Trophoblast cell (in vitro differentiated cells and primary cell): ENCODE data around the gene ZFP42.
A peak's percentile ranks its signal among the peaks of the same experiment; 100 is the strongest.
"Not testable (repeated sequence)": the region's sequence is repeated elsewhere in the genome, so short reads cannot be mapped to it uniquely, and the experiment has no call there.

ENCODE experiments used
- DNase-seq, 2 donors: peaks; one replicate each; pipeline ENCODE4 v3.0.0-alpha.2; 2016
- H2AFZ ChIP-seq: 2 replicates; pipeline ENCODE4 v1.6.1; 2013; ENCODE audit warnings: low read length, moderate library complexity, mild to moderate bottlenecking; ENCODE audit not compliant: insufficient read depth, poor library complexity
- H2AK5ac ChIP-seq: 2 replicates; pipeline ENCODE4 v1.6.1; 2013; ENCODE audit warnings: mild to moderate bottlenecking, low read length
- H2BK120ac ChIP-seq: 2 replicates; pipeline ENCODE4 v1.6.1; 2013; ENCODE audit warnings: low read length, mild to moderate bottlenecking, moderate library complexity; ENCODE audit not compliant: insufficient read depth, poor library complexity
- H2BK12ac ChIP-seq: 2 replicates; pipeline ENCODE4 v1.6.1; 2013; ENCODE audit warnings: mild to moderate bottlenecking, low read length, moderate library complexity
- H2BK5ac ChIP-seq: 2 replicates; pipeline ENCODE4 v1.6.1; 2013; ENCODE audit warnings: low read length, low read depth, moderate library complexity, mild to moderate bottlenecking; ENCODE audit not compliant: poor library complexity
- H3K14ac ChIP-seq: 2 replicates; pipeline ENCODE4 v1.6.1; 2013; ENCODE audit warnings: mild to moderate bottlenecking, low read length
- H3K18ac ChIP-seq: 2 replicates; pipeline ENCODE4 v1.6.1; 2013; ENCODE audit warnings: mild to moderate bottlenecking, low read length
- H3K23ac ChIP-seq: 2 replicates; pipeline ENCODE4 v1.6.1; 2013; ENCODE audit warnings: low read length
- H3K27ac ChIP-seq: 2 replicates; pipeline ENCODE4 v1.5.1; 2013; ENCODE audit warnings: low read depth, mild to moderate bottlenecking, inconsistent platforms, low read length, moderate library complexity
- H3K27me3 ChIP-seq: 2 replicates; pipeline ENCODE4 v1.6.1; 2013; ENCODE audit warnings: inconsistent platforms, mild to moderate bottlenecking, low read length, moderate library complexity; ENCODE audit not compliant: insufficient read depth
- H3K36me3 ChIP-seq, 2 experiments: 1 replicate in 1 of 2; 2 replicates in 1 of 2; pipeline ENCODE4 v1.6.1; 2013; ENCODE audit warnings: low read length in 2 of 2, mild to moderate bottlenecking in 2 of 2, moderate library complexity in 1 of 2; ENCODE audit not compliant: insufficient read depth in 2 of 2, control insufficient read depth in 1 of 2
- H3K4ac ChIP-seq: 2 replicates; pipeline ENCODE4 v1.6.1; 2013; ENCODE audit warnings: low read depth, mild to moderate bottlenecking, low read length, moderate library complexity
- H3K4me1 ChIP-seq, 2 experiments: 1 replicate in 1 of 2; 2 replicates in 1 of 2; pipeline ENCODE4 v1.6.1; 2013; ENCODE audit warnings: low read length in 2 of 2, mild to moderate bottlenecking in 2 of 2, moderate library complexity in 1 of 2; ENCODE audit not compliant: insufficient read depth in 2 of 2, control insufficient read depth in 1 of 2
- H3K4me2 ChIP-seq: 2 replicates; pipeline ENCODE4 v1.6.1; 2013; ENCODE audit warnings: inconsistent platforms, mild to moderate bottlenecking, low read length, moderate library complexity
- H3K4me3 ChIP-seq: 2 replicates; pipeline ENCODE4 v1.5.1; 2013; ENCODE audit warnings: mild to moderate bottlenecking, low read depth, low read length, inconsistent platforms
- H3K79me1 ChIP-seq: one replicate; pipeline ENCODE4 v1.6.1; 2013; ENCODE audit warnings: low read length
- H3K79me2 ChIP-seq: 2 replicates; pipeline ENCODE4 v1.6.1; 2013; ENCODE audit warnings: low read length, mild to moderate bottlenecking; ENCODE audit not compliant: control insufficient read depth, insufficient read depth, poor library complexity
- H3K9ac ChIP-seq: 2 replicates; pipeline ENCODE4 v1.6.1; 2013; ENCODE audit warnings: mild to moderate bottlenecking, low read length
- H3K9me3 ChIP-seq: 2 replicates; pipeline ENCODE4 v1.6.1; 2013; ENCODE audit warnings: low read depth, mild to moderate bottlenecking, control low read depth, inconsistent platforms, low read length; ENCODE audit not compliant: insufficient read depth
- H4K12ac ChIP-seq: 2 replicates; pipeline ENCODE4 v1.6.1; 2013; ENCODE audit warnings: low read depth, mild to moderate bottlenecking, low read length, moderate library complexity
- H4K8ac ChIP-seq: 2 replicates; pipeline ENCODE4 v1.6.1; 2013; ENCODE audit warnings: low read depth, mild to moderate bottlenecking, low read length, moderate library complexity
- H4K91ac ChIP-seq: one replicate; pipeline ENCODE4 v1.6.1; 2013; ENCODE audit warnings: low read depth, mild to moderate bottlenecking, low read length, moderate library complexity
- WGBS: extraction: QIAGEN DNeasy Blood & Tissue Kit; methylation state at CpG from one replicate; pipeline ENCODE4 v1.1.7; 2013; ENCODE audit warnings: missing lambda C conversion rate; ENCODE audit not compliant: insufficient read length, insufficient coverage; ENCODE audit errors: extremely low coverage; 5-methylcytosine and 5-hydroxymethylcytosine counted together

ZFP42 gene

GRCh38 chr4:187993827-187994226 lies 1.7 kb upstream of the ZFP42 start:
- peaks cover 7% of the 10 kb centered on the region for H3K79me1 ChIP-seq
- no peak overlapping the region for H4K91ac ChIP-seq
- H3K4me3 ChIP-seq, result no peak overlapping the region
- H3K4me1 ChIP-seq, result peaks cover 0 to 1% of the 10 kb centered on the region in 2 experiments
- H2BK120ac ChIP-seq, result no peak overlapping the region
- H3K14ac ChIP-seq, result no peak overlapping the region
- peaks cover 11% of the 10 kb centered on the region for H3K79me2 ChIP-seq
- WGBS, result no CpG with 5 or more reads among the region's 6 CpGs
- H3K4ac ChIP-seq, result no peak overlapping the region
- H3K27me3 ChIP-seq, result no peaks in the 10 kb centered on the region
- no peak overlapping the region for H3K9ac ChIP-seq
- no peak overlapping the region for H4K12ac ChIP-seq
- no peaks in the 10 kb centered on the region for H3K9me3 ChIP-seq
- no peak overlapping the region for H3K4me2 ChIP-seq
- no peak overlapping the region for H2BK5ac ChIP-seq
- H3K27ac ChIP-seq, result no peak overlapping the region
- H2AK5ac ChIP-seq, result no peak overlapping the region
- no peak overlapping the region for H3K18ac ChIP-seq
- no peak overlapping the region for H3K23ac ChIP-seq
- DNase-seq, result peak; percentile 33 to 65
- H2AFZ ChIP-seq, result no peak overlapping the region
- H3K36me3 ChIP-seq, result peaks cover 0 to 2% of the 10 kb centered on the region in 2 experiments
- no peak overlapping the region for H4K8ac ChIP-seq
- H2BK12ac ChIP-seq, result no peak overlapping the region

- H2AFZ ChIP-seq, result peak overlapping the region; percentile 75
- H3K9me3 ChIP-seq, result peaks cover 2% of the 10 kb centered on the region
- H3K4me2 ChIP-seq, result peak overlapping the region; percentile 55
- peaks cover 9% of the 10 kb centered on the region for H3K79me1 ChIP-seq
- peak overlapping the region; percentile 27 for H2BK12ac ChIP-seq
- peaks cover 16 to 17% of the 10 kb centered on the region in 2 experiments for H3K36me3 ChIP-seq
- DNase-seq, result peak; percentile 27 to 37
- H3K4ac ChIP-seq, result peak overlapping the region; percentile 94
- peak overlapping the region; percentile 93 for H4K12ac ChIP-seq
- H3K27ac ChIP-seq, result peak overlapping the region; percentile 79
- H3K23ac ChIP-seq, result no peak overlapping the region
- WGBS, result no CpG with 5 or more reads among the region's 34 CpGs
- peaks cover 16% of the 10 kb centered on the region for H3K79me2 ChIP-seq
- peak overlapping the region; percentile 94 for H3K14ac ChIP-seq
- peak overlapping the region; percentile 90 for H2AK5ac ChIP-seq
- H3K4me1 ChIP-seq, result peaks cover 4 to 5% of the 10 kb centered on the region in 2 experiments
- peak overlapping the region; percentile 93 for H3K18ac ChIP-seq
- peak overlapping the region; percentile 79 for H4K8ac ChIP-seq
- H3K4me3 ChIP-seq, result peak overlapping the region; percentile 76
- peak overlapping the region; percentile 60 for H3K9ac ChIP-seq
- peak overlapping the region; percentile 87 for H4K91ac ChIP-seq
- H3K27me3 ChIP-seq, result no peaks in the 10 kb centered on the region
- peak overlapping the region; percentile 30 for H2BK120ac ChIP-seq
- H2BK5ac ChIP-seq, result peak overlapping the region; percentile 85
Observed at GRCh38 chr4:187996502-187997177, 1.1 kb downstream of the ZFP42 start.

GRCh38 chr4:187997991-187998390 lies 2.4 kb downstream of the ZFP42 start:
- not testable (repeated sequence) for H4K8ac ChIP-seq, H3K9me3 ChIP-seq, H2BK120ac ChIP-seq, H2AFZ ChIP-seq, H3K14ac ChIP-seq, H2BK12ac ChIP-seq, H3K79me1 ChIP-seq, H2BK5ac ChIP-seq, H2AK5ac ChIP-seq, H3K4ac ChIP-seq, H4K91ac ChIP-seq, H3K4me1 ChIP-seq, H4K12ac ChIP-seq, H3K18ac ChIP-seq, H3K4me3 ChIP-seq, H3K23ac ChIP-seq, H3K27me3 ChIP-seq, H3K9ac ChIP-seq
- peaks cover 17% of the 10 kb centered on the region for H3K79me2 ChIP-seq
- peak; percentile 25 to 63 for DNase-seq
- WGBS, result no CpG with 5 or more reads among the region's 15 CpGs
- peak overlapping the region; percentile 10 for H3K27ac ChIP-seq
- peaks cover 24 to 28% of the 10 kb centered on the region in 2 experiments for H3K36me3 ChIP-seq
- peak overlapping the region; percentile 54 for H3K4me2 ChIP-seq

GRCh38 chr4:187999406-187999932 lies 3.9 kb downstream of the ZFP42 start:
- no peaks in the 10 kb centered on the region for H3K27me3 ChIP-seq
- no peak overlapping the region for H3K9ac ChIP-seq
- H3K36me3 ChIP-seq, result peaks cover 29 to 36% of the 10 kb centered on the region in 2 experiments
- H3K4me1 ChIP-seq, result peaks cover 4 to 5% of the 10 kb centered on the region in 2 experiments
- peak overlapping the region; percentile 90 for H3K4ac ChIP-seq
- peaks cover 2% of the 10 kb centered on the region for H3K9me3 ChIP-seq
- no peak overlapping the region for H3K4me3 ChIP-seq
- no peak overlapping the region for H2BK120ac ChIP-seq
- WGBS, result no CpG with 5 or more reads among the region's 2 CpGs
- no peak overlapping the region for H3K14ac ChIP-seq
- H3K79me2 ChIP-seq, result peaks cover 22% of the 10 kb centered on the region
- H3K79me1 ChIP-seq, result peaks cover 9% of the 10 kb centered on the region
- H2AK5ac ChIP-seq, result no peak overlapping the region
- H3K18ac ChIP-seq, result no peak overlapping the region
- no peak overlapping the region for H2AFZ ChIP-seq
- H3K23ac ChIP-seq, result no peak overlapping the region
- H4K8ac ChIP-seq, result peak overlapping the region; percentile 17
- no peak for DNase-seq
- no peak overlapping the region for H3K4me2 ChIP-seq
- no peak overlapping the region for H4K91ac ChIP-seq
- no peak overlapping the region for H4K12ac ChIP-seq
- H2BK12ac ChIP-seq, result no peak overlapping the region
- no peak overlapping the region for H2BK5ac ChIP-seq
- H3K27ac ChIP-seq, result no peak overlapping the region
